Measurements from ENCODE around the gene CNPPD1.

Gene CNPPD1

DNA sequence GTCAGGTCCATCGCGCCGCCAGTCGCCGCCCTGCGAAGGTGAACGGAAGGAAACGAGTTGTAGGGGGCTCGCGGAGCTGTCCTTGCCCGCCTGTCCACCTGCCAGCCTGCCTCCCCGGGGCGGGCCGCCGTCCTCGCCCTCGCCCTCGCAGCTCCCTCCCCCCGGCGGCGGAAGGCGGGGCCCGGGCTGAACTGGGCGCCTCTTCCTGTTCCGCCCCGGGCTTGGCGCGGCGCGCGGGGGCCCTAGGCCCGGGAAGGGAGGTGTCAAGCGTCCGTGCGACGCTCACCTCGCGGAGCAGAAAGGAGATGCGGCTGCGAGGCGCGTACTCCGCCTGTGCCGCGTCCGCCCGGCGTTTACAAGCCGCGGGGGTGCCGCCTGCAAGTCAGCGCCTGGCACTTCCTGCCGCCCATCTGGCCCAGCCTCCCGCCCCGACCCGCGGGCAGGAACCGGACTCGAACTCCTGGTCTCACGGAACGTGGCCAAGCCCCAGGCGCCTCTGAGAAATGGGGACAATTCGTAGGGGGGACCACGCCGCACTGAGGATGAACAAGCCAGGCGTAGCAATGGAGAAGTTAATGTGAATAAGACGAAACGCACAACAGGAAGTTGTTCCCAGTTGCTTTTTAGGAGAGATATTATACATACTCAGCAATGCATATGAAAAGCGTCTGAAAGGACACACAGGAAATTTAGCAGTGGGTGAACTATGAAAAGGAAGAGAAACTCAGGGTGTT, at the start of gene CNPPD1:
Gene CNPPD1 (minus strand): TSS at position 108 of the 734 bp plus-strand sequence. CDS start 97 bp downstream, at position 11.
- peak; percentile 62 for DNase-seq

DNA sequence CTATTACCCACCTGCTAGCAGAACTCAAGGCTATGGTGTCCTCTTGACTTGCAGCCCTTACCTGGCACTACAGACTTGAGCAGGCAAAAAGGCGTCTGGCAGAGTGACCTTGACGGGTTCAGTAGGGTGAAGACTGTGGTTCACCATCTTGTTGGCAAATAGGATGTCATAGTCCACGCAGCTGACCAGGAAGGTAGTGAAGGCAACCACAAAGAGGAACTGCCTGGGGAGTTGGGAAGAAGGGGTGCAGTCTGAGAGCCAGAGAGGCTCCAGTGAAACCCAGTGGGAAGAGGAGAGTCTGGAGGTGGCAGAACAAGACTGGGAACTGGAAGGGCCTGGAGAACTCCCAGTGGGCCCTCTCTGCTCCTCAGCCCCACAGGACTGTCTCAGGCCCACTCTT, 48.6 kb upstream of the CNPPD1 start:
- no peak for DNase-seq

DNA sequence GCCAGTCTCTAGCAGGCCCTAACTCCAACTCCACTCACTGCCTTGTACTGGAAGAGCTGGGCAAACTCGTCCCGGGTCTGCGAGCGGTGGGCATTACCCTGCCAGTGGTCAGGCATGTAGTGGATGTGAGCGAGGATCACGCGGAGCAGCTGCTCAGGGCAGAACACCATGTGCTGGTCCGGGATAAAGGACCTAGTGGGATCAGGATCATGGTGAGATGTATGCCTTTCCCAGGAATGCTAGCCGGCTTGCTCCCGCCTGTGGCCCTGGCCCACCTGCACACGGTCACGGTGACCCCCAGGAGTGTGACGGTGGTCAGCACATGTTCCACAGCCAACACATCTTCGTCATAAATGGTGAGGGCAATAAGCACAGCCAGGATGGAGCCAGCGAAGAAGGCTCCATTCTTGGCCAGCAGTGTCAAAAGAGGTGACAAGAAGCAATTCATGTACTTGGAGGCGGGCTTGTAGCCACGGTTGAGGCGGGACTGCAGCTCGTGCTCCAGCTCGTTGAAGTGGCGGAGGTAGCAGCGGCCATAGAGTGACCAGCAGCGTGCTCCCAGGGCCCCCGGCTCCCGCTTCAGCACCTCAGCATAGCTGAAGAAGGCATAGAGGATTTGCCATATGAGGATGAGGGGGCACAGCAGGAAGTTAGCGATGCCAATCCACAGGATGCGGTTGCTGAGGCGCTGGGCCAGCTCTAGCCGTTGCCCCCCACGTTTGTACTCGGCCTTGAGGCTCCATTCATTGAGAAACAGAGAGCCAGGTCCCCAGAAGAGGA, 47.3 kb upstream of the CNPPD1 start:
- DNase-seq: no peak

DNA sequence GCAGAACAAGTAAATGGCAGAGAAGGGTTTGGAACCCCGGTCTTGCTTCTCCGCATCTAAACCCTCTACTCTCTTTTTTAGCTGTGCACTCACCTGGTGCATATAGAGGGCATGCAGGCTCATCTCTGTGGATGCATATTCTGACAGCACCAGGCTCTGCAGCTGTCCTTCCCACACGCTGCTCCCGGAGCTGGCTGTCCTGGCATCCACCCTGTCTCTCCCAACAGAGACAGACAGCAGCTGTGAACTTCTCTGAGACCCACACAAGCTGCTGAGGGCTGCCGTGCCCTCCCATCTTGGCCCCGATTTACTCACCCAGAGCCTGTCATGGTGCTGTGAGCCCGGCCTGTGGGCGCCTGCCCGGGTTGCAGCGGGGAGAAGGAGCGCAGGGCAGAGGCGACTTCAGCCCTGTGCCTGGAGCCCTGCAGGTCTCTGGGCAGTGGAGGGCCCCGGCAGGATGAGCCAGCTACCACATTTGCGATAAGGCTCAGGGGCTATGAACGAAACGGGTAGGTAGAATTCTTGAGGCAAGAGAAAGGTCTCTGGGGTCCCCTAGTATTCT, 45.3 kb upstream of the CNPPD1 start:
- DNase-seq: no peak

DNA sequence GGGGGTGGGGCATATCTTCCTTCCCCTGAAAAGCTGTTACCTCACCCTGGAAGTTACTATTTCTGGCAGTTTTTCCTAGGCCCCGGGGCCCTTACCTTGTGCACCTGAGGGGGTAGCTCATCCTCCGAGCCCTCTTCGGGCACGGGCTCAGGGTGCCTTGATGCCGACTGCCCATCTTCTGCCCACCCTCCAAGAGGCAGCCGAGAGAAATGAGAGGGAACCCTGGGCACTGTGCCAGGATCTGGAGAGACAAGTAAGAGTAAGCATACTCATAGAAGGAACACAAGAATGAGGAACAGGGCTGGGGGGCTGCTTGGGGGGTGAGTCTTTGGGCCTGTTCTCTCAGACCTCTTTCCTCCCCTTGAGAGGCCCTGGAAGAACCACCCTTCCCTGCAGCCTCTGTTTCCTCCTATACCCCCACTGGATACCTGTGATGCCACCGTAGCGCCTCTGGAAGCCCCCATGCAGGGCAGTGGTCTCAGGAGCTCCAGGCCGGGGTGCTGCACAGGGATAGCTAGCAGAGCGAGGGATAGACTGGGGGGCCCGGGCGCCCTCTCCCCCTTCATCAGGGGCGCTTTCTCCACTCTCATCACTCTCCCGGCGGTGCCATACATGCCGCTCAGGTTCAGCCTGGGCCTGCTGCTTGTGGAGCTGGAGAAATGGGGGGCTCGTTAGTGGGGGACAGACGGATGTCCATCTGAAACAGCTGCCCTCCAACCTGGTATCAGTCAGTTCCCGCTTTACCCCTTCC, 44.1 kb upstream of the CNPPD1 start:
- no peak for DNase-seq

DNA sequence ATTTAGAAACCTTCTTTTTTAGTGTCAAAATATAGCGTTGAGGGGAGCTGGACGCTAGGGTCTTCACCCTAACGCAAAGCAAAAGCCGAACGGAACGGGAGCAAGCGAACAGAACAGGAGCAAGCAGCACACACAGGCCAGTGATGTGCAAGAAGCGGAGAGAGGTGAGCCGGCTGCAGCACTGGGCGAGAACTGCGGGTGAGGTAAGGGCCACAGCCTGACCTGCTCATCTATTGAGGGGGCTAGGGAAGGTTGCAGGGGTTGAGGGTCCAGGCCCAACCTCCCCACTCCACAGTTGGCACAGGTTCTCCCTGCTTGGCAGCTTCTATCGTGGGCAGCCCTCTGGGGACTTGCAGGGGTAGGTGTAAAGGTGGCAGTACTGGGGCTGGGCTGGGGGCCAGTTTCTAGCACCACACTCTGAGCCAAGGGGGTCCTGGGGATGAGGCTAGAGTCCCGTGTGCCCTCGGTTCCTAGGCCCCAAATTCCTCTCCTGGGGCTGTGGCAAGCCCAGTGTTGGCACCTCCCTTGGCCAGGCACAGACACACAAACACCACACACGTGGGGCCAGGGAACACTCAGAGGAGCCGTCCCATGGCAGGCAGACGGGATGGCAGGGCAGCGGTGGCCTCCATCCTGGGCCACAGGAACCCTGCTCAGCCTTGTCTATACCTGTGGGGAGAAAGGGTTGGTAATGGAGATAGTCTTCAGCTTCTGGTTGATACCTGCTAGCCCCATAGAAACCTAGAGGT, 43.2 kb upstream of the CNPPD1 start:
- no peak for DNase-seq

DNA sequence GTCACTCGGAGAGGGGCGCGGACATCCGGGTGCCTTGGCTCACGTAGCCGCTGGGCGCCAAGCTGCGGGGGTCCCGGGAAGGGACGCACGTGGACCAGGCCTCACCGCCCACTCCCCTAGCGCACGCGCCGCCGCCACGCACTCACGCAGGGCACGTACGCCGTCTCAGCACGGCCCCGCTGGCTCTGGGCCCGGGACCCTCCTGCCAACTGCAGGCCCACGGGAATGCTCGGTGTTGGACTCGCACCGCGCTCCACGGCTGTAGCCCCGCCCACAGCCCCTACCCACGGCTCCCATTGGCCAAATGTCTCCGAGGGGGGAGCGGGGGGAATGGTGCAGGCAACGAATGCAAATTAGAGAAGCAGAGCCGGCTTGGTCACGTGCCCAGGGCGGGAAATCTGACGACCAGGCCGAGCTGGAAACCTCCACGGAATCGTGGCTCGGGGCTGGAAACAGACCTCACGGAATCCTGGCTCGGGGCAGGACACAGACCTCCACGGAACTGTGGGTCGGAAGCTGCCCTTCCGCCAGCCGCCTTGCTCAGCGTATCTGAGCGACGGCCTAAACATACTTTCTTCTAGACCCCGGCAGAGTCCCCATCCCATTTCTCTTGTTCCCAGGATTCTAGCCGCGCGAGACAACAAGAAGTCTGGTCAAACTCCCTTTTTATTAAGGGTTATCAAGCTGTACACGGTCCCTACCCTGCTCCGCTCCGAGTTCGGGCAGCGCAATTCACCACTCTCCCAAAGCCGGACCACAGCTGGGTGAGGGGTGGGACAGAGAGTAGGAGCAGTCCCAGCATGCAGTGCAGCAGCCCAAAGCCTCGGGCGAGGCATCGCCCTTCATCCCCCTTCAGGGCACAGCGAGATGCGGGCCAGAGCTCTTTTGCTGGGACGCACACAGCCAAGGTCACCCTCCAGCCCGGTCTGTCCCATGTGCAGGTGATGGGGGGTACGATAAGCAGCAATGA, 42.3 kb upstream of the CNPPD1 start, which contains the start of gene ABCB6:
Gene ABCB6 (minus strand): TSS at position 227 of the 970 bp plus-strand sequence. CDS start 285 bp downstream, outside the sequence.
- DNase-seq: peak; percentile 91

DNA sequence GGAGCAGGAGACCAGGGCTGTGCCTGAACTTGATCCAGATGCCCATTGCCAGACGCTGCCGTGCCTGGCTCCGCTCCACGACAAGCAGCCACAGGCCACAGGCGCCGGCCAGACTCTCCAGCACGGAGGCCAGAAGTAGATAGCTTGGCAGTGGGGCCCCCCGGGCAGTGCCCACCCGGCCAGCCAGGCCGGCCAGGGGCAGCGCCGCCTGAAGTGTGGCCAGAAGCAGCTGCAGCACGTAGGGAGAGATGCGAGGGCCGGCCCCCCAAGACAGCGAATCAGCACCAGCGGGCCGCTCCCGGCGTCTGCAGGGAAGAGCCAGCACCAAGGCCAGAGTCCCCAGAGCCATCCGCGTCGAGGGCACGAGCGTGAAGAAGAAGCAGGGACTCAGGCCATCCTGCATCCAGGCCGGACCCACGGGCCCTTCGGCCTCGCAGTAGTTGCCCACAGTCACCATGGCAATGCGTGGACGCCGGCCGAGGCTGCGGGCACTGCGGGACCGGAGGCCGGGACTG, 41.5 kb upstream of the CNPPD1 start:
- DNase-seq: peak; percentile 59

DNA sequence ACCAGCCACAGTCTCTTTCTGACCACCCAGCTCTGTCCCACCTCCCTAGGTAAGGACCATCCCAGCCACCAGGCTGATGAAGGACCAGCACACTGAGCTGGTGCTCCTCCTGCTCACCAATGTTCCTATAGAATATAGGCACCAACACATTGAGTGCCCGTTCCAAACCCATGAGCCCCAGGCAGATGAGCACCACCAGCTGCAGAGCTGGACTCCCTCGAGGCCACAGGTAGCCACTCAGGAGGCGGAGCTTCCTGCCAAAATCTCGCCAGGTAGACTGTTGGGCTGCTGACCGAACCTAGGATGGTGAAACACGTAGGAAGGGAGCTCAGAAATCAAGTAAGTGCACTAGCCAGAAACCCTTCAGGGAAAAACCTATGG, 39.8 kb upstream of the CNPPD1 start:
- DNase-seq: no peak

DNA sequence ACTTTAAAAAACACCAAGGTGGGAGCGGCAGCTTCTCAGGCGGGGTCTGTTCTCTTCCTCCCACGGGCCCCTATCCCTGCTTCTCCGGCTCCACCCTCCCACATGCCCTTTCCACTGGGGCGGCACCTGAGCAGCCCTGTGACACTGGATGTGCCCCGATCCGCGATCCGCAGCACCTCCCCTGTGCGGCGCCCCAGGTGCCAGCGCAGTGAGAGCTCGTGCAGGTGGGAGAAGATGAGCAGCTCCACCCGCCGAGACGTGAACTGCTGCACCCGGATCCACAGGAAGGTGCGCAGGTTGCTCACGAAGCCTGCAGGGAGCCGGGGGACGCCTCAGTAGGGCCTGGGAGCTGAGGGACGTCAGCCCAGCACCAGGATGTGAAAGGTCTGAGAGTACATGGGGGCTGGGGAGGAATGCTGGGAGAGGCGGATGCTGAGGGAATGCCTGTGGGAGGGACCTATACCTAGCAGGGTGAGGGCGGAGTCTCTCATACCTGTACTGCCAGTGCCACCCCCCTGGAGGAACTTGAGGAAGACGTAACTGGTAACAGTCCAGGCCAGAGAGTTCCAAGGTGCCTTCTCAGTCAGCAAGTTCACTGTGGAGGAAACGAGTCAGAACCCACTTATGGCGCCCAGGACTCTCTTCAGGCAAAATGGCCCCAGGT, 39.3 kb upstream of the CNPPD1 start:
- DNase-seq: no peak

DNA sequence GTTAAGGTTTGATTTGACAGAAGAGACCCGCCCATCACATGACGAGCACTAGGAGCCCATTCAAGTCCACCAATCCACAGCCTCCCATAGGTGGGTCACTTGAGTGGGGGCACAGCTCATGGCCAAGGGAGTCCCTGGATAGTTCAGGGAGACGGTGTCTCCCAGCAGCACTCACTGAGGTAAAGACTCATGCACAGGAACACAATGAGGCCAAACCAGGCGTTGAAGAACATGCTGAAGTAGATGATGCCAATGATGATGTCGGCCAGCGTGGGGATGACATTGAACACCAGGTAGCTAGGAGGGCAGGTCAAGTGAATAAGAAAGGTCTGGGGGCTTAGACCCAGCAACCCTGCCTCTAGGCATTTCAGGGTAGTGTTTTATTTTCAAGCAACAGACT, 38.1 kb upstream of the CNPPD1 start:
- no peak for DNase-seq

DNA sequence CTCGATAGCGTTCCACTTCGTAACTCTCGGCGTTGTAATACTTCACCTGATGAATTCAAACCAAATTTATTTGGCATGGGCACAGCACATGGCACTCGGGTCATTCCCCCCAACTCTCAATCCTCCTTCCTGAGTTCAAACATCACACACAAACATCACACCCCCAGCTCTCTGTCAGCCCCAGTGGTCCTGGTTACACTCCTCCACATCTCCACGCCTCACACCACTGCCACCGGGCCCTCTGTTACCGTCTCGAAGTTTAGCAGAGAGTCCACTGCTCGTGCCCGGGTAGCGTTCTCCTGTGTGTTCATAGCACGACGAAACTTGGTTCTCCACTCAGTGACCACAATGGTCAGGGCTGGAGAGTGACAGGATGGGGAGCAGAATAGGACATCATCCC, 37.4 kb upstream of the CNPPD1 start:
- no peak for DNase-seq

DNA sequence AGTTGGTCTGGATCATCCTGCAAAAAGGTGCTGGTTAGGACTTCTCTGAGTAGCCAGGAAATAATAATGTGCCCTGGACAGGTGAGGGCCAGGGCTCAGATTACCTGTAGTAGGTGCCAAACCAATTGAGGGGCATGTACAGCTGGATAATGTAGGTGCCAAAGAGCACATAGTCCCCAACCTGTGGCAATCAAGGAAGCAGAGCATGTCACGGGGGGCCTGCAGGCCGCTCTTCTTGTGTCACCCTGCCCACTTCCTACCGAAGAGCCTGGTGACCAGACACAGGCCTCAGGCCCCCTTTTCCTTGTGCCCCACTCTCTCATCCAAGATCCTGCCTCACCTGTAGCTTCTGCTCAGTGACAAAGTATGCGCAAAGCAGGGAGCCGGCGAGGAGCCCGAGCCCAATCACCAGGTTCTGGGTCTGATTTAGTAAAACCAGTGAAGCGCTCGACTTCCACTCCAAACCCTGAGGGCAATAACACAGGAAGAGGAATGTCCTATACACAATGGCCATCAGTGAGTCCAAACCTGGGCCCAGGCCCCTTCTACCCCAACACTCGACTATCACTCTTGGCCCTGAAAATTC, 36.9 kb upstream of the CNPPD1 start:
- no peak for DNase-seq

DNA sequence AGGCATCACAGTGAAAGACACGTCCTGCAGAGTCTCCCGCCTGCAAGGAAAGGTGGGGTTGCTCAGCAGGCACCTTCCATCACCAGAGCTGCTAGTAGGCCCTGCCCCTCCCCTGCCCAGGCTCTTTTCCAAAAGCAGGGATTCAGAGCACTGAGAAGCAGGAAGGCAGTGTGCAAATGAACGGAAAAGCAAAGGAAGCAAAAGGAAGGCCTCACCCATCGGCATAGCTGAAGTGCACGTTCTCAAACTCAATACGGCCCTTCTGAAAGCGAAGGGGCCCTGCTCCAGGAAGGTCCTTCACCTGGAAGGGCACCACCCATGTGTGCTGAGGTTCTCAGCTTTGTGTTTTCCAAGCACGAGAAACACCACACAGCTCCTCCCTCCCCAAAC, 36.3 kb upstream of the CNPPD1 start:
- no peak for DNase-seq

DNA sequence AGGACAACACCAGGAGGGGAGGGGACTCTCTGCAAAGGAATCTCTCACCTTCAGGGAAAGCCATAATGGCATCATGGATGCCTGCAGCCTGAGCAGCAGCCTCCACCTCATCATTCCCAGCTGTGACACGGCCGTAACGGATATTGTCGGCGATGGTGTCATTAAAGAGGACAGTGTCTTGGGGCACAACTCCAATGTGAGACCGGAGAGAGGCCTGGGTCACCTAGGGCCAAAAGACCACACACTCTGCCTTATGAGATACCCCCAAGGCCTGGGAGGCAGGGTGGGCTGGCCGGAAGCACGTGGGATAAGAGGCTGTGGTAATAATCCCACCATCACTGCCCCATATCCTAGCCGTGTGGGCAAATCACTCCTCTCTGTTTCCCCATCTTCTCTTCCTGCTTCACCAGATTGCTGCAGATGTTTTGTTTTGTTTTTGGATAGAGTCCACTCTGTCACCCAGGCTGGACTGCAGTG, 34.2 kb upstream of the CNPPD1 start:
- no peak for DNase-seq

DNA sequence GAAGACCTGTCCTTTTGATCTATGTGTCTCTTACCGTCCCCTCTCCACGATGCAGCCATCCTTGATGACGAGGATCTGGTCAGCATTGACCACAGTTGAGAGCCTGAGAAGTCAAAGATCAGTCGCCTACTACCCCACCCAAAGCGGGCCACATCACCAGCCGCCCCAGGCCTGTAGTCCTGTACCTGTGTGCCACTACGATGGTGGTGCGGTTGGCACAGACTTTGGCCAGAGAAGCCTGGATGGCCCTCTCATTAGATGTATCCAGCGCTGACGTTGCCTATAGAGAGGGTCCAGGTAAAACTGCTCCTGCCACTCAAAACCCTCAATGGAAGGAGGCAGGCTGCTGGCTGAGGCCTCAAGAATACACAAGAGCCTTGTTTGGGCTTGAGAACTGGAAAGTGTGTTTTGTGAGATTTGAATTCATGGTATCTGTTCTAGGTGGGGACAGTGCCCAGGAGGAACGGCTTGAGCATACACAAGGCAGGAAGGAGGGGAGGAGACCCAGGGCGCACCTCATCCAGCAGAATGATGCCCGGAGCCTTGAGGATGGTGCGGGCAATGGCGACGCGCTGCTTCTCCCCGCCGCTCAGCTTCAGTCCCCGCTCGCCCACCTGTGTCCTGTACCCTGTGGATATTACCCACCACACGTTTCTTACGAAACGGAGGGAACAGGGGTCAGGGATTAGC, 33.6 kb upstream of the CNPPD1 start:
- DNase-seq: no peak

DNA sequence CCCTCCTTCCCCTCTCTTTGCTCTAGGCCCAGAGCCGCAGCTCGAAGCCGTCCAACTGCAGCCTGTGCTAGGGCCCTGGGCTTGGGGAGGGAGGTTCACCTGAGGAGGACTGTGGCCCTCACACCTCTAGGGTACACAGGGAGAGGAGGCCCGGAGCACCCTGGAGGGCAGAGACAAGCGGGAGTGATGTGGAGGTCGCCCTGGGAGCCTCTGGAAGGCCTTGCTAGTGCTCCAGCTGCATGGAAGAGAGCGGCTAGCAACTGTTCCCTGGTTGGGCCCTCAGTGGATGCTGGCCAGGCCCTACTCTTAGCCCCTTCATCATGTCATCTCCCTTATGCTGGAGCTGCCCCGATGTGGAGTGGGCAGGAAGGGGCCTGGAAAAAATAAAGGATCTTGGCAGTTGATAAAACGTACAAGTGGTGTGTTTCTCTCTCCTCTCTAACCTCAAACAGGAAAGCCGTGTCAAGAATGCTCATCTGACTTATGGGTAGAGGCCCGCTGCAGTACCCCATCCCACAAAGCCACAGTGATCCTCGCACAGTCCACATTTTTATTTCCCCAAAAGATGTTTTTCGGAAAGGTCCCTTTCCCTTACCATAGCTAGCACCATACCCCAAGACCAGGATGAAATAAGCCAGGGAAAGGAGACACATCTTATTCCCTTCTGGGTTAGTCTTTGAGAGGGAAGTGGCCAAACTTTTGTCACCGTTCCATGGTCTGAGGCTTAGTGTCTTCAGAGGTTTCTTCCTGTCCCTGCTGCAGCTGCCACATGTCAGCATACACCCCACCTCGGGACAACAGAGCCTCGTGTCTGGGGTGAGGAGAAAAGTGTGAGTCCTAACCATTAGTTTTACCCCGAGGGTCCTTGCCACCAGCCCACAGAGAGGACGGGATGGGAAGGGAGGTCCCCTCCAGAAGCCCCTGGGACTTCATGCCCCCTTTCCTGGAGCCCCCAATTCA, 32.8 kb upstream of the CNPPD1 start:
- no peak for DNase-seq

Data from T1000 (cell line).